HG03521 (cell line): ENCODE data around the gene BRAF.
A peak's percentile ranks its signal among the peaks of the same experiment; 100 is the strongest.
"Not testable (repeated sequence)": the region's sequence is repeated elsewhere in the genome, so short reads cannot be mapped to it uniquely, and the experiment has no call there.

Source experiments
- ATAC-seq: cut with Tn5 transposase; IDR thresholded peaks from one replicate; pipeline ENCODE4 v1.9.1; 2021; ENCODE audit warnings: mild to moderate bottlenecking, moderate library complexity; ENCODE audit not compliant: unreplicated experiment

BRAF gene

DNA sequence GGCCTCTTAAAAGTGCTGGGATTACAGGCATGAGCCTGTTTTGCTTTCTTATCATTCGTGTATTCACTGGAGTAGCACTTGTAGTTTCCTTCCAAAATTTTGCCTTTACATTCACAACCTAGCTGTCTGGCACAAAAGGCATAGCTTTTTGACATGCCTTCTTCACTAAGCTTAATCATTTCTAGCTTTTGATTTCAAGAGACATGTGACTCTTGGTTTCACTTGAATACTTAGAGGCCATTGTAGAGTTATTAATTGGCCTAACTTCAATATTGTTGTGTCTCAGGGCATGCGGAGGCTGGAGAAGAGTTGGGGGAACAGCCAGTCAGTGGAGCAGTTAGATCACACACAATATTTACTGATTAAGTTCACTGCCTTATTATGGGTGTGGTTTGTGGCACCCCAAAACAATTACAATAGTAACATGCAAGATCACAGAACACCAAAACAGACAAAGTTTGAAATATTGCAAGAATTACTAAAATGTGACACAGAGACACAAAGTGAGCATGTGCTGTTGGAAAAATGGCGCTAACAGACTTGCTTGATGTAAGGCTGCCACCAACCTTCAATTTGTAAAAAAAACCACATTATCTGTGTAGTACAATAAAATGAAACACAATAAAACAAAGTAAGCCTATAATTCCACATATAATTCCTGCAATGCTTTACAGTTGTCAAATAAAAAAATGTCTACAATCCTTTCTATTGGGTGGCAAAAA, 43.1 kb downstream of the BRAF start:
- ATAC-seq, result no peak

DNA sequence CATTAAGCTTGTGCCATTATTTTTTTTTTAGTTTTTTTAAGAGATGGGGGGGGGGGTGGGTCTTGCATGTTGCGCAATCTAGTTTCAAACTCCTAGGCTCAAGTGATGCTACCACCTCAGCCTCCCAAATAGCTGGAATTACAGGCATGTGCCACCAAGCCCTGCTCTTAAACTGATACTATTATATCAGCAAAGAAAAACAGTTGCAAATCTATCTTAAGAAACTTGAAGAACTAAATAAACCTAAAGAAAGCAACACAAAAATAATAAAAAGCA, 47.5 kb downstream of the BRAF start:
- no peak for ATAC-seq

DNA sequence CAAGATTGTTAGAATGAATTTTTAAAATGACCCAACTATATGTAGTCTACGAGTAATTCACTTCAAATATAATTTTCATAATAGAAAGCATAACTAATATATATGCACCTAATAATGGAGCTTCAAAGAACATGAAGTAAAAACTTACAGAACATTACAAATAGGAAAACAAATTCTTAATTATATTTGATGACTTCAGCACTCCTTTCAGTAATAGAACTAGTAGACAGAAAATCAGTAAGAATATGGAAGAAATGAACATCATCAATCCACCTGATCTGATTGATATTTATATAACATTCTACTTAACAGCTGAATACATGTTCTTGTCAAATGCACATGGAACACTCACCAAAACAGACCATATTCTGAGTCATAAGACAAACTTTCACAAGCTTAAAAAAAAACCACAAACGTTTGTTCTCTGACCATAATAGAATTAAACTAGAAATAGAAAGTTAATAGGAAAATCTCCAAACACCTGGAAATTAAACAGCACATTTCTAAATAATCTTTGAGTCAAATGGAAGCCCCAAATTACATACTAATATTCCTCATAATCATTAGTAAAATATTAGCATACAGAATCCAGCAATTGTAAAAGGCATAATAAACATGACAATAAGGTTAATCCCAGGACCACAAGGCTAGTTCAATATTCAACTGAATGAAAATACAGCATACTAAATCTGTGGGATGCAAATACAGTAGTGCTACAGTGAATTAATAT, 48.0 kb downstream of the BRAF start:
- ATAC-seq, result peak; percentile 72

DNA sequence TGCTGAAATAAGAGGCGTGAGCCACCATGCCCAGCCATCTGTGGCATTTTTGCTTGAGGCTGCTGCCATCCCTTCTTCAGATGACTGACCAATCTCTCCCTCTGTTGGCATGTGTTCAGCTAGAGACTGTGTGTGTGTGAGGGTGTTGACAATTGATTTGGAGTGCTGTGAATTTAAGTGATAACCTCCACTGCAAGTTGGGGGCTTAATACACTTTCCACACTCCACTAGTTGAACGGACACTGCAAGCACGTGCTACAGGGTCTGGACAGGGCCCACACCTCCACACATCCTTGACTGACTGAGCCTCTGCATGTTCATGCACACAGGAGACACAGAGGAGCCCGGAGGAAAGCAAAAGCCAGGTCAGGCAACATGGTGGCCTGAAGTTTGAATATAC, 51.3 kb downstream of the BRAF start:
- ATAC-seq, result no peak

DNA sequence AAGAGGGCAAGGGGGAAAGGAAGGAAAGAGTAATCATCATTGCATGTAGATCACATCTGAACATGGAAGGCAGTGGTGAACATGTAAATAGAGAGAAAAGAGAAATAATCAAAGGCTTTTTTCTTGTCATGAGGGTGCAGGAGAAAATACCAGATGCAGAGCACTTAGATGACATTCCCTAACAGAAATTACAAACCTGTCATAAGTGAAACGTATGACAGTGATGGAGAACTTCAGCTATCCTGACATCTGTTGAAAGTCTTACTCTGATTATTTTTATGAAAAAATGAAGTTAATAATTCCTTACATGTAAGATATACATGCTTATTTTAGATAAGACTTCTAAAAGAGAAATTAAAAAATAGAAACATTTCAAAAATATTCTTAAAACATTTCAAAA, 54.7 kb downstream of the BRAF start:
- ATAC-seq, result no peak

DNA sequence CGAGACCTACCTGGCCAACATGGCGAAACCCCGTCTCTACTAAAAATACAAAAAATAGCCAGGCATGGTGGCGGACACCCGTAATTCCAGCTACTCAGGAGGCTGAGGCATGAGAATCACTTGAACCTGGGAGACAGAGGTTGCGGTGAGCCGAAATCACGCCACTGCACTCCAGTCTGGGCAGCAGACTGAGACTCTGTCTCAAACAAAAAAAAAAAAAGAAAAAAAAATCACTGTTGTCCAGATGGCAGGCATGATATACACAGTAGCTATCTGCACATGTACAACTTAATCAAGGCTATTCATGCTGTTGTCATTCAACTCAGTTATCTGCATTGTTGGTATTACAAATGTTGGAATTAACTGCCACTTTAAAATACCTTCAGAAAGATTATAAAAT, 55.3 kb downstream of the BRAF start:
- no peak for ATAC-seq

DNA sequence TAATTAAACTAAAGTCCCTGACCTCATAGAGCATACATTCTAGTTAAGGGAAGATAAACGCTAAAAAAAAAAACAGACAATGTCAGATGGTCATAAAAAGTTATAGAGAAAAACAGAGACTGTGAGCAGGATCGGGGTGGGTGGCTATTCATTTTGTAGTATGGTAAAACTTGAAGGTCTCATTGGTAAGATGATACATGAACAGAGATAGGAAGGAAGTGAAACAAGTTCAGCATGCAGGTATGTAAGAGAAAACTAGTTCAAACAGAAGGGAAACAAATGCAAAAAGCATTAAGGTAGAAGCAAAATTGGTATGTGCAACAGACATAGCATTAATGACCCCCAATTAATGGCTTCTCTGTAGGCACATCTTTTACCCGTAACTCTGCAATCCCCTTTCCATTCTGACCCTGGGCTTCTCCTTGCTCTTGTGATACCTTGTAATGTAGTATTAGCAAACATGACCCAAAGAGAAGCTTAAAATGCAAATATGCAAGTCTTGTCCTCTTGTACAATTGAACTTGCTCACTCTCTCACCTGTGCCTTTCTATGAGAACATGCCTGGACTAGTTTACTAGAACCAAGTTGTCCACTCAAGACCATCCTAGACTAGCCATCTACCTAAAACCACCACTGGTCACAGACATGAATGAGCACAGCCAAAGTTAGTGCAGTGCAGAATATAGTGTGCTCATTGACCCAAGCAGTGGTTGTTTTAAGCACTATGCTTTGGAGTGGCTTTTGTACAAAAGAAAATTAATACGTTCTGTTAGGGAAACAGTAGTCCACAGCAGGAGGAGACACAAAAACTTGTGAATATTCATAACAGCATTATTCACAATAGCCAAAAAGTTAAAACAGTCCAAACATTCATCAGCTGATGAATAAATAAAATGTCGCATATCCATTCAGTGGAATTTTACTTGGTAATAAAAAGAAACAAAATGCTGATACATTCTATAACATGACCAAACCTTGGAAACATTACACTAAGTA, 57.0 kb downstream of the BRAF start:
- ATAC-seq, result no peak

DNA sequence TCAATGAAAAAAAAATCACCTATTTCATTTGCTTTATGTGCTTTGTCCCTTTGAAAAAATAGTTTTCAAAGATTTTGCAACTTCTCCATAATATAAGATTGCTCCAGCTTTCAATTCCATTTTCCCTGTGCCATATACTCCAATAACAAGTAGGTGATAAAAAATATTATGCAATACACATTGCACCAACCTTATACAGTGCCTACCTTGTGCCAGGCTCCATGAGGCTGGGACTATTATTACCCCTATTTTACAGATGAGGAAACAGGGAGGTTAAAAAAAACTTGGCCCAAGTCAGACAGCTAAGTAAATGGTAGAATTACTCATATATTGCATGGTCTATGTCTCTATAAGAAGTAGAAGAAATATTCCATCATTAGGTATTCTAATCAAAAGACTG, 57.8 kb downstream of the BRAF start:
- no peak for ATAC-seq

DNA sequence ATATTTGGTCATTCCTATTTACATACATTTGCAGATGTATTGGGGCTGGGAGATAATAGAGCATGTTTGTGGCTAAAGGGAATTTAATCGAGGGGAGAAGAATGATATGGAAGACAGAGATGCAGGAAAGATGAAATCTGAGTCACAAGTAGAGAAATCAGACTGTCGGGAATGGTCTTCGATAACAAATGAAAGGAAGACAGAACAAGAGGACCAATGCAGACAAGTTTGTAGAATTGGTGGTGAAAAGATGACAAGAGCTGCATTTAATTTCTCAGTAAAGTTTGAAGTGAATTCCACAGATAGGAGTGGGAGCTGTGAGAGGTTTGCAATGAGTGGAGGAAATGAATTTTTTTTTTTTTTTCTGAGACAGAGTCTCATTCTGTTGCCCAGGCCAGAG, 60.0 kb downstream of the BRAF start:
- ATAC-seq, result no peak

DNA sequence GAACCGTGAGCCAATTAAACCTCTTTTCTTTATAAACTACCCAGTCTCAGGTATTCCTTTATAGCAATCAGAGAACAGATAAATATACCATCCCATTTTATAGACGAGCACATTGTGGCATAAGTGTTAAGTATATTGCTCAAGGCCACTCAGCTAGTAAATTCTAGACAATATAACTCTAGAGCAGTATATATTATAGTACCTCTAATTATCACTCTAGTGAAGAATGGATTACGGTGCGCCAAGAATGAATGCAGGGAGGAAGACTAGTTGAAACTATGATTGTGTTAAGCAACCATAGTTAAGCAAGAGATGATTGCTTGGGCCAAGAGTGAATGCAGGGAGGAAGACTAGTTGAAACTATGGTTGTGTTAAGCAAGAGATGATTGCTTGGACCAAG, 60.9 kb downstream of the BRAF start:
- no peak for ATAC-seq

DNA sequence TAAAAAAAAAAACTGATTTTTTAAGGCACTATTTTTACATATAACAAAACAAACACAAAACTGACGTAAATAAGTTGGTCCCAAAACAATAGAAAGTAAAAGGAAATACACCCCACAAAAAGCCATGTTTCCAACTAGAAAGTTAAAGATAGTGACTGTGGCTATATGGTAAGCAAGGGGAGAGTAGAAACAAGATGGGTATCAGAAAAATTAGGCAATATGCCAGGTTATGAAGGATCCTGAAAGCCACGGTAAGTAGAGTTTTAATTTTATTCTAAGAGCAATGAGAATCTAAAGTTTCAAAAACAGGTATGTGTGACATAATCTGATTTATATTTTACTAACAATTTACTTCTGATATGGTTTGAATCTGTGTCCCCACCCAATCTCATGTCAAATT, 61.5 kb downstream of the BRAF start:
- no peak for ATAC-seq

DNA sequence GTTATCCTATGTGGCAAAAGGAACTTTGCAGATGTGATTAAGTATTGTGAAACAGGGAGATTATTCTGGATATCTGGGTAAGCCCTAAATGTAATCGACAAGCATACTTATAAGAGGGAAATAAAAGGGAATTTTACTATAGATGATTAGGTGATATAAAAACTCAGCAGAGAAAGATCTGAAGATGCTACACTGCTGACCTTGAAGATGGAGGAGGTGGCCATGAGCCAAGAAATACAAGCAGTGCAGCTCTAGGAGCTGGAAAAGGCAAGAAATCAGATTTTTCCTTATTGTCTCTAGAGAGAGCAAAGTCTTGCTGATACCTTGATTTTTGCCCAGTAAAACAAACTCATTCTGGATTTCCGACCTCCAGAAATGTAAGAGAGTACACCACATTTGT, 67.7 kb downstream of the BRAF start:
- ATAC-seq, result no peak

DNA sequence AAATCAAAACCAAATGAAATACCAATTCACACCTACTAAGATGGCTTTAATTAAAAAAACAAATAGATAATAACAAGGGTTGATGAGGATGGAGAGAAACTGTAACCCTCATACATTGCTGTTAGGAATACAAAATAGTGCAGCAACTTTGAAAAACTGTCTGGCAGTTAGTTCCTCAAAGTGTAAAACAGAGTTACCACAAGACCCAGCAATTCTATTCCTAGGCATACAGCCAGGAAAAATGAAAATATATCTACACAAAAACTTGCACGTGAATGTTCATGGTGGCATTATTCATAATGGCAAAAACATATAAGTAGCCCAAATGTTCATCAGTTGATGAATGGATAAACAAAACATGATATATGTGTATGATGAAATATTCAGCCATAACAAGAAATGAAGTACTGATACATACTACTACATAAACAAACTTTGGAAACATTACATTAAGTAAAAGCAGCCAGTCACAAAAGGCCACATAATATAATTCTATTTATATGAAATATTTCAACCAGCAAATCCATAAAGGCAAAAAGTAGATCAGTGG, 83.5 kb downstream of the BRAF start:
- no peak for ATAC-seq

DNA sequence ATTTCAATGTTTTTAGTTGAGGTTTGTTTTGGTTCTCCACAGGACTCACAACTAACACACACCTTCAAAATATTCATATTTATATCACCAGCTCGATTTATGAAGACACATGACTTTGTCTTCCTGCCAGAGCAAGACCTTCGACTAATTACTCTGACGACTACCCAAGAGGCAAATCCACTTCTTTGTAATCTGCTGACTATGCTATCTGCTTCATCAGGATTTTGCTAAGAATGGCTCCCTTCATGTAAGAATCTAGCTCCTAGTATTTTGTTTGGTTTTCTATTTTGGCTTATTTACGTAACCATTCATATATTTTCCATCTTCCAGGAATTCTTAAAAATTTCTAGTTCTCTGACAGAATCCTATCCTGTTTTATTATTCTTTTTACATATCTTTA, 93.0 kb downstream of the BRAF start:
- no peak for ATAC-seq

DNA sequence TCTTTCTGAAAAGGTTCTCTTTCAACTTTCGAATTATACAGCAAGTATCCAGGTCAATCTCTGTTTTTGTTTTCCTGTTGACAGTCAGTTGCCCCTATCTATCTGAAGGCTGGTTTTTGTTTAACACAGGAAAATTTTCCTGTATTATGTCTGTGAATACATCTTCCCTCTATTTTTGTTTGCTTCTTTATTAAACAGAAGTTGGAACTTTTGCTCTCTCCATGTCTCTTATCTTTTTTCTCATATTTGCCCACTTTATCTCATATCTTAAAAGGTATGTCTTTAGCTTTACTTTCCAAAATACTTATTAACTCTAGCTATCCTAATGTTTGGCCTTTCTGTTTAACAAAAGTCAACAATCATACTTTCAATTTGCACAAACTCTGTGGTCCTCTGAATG, 95.0 kb downstream of the BRAF start:
- no peak for ATAC-seq

DNA sequence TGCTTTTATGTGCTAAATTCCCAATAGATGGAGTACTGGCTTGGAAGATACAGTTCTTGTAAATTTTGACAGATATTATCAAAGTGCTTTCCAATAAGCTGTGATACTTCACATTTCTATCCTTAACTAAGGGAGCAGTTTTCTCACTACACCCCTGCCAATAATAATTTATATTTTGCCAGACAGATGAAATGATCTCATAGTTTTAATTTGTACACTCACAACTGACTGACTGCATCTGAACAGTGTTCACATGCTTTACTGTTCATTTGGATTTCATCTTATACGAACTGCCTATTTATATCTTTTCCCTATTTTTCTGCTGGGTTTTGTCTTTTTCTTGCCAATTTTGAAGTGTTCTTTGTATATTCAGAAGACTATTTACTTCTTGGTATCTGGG, 96.0 kb downstream of the BRAF start:
- no peak for ATAC-seq

DNA sequence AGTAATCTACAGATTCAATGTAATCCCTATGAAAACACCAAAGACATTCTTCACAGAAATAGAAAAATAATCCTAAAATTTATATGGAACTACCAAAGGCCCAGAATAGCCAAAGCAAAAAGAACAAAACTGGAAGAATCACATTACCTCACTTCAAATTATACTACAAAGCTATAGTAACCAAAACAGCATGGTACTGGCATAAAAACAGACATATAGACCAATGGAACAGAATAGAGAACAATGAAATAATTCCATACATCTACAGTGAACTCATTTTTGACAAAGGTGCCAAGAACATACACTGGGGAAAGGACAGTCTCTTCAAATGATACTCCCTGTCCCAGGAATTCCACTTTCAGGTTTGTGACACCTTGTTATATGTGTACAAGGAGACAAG, 107.3 kb downstream of the BRAF start:
- not testable (repeated sequence) for ATAC-seq

DNA sequence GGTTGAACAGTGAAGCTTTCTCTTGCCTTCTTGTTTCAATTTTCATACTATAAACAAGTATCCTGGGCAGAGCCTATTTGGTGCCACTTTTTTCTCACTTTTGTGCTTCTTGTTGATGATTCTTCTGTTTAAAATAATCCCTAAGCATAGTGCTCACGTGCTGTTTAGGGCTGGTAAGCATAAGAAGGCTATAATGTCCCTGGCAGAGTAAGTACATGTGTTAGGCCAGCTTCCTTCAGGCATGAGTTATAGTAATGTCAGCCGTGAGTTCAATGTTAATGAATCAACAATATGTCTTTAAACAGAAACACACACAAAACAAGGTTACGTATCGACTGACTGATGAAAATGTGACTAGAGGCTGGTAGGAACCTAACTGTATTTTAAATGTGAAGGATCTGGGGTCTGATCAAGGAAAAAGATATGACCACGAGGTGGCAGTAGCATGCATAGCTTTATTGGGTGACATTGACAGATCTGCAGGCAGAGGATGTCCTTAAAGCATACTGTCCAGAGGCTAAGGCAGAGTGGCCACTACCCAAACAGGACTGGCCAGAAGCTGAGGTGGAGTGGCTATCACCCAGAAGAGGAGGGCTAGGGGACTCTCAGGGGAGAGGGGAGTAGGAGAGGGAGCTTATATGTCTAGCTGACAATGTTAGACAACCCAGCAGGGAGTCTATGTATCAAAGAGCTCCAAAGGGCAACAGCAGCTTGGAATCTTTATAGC, 113.7 kb downstream of the BRAF start:
- ATAC-seq, result peak; percentile 78

DNA sequence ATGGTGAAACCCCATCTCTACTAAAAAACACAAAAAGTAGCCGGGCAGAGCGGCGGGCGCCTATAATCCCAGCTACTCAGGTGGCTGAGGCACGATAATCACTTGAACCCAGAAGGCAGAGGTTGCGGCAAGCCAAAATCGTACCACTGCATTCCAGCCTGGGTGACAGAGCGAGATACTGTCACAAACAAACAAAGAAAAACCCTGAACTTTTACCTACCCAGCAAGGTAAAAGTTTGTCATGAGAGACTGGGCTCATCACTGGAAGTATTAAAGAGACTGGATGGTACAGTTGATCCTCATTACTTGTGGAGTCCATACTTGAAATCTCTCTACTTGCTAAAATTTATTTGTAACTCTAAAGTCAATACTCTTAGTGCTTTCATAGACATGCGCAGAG, 114.3 kb downstream of the BRAF start:
- ATAC-seq, result no peak

DNA sequence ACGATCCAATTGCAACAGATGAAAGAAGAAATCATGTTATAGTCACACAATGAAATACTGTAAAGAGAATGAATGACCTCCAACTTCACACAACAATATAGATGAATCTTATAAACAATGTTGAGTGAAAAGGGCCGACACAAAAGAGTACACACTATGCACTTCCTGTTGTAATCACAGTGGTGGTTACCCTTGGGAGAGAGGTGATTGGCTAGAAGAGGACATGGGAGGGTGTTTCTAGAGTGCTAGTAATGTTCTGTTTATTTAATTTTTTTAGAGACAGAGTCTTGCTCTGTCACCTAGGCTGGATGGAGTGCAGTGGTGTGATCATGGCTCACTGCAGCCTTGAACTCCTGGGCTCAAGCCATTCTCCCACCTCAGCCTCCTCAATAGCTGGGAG, 145.8 kb downstream of the BRAF start:
- ATAC-seq, result no peak

DNA sequence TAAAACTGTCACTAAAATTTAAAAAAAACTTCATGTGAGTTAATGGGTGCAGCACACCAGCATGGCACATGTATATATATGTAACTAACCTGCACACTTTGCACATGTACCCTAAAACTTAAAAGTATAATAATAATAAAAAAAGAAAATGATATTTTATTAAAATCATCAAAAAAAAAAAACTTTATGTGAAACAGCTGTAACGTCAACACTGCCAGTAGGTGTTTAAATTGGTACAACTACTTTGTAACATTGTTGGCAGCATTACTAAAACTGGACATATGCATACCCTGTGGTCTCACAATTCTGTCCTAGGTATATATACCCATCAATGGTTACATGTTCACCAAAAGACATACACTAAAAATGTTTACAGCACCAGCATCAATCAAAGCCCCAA, 146.2 kb downstream of the BRAF start:
- ATAC-seq, result no peak
